ENCODE results near the gene PTPRT.

DNA sequence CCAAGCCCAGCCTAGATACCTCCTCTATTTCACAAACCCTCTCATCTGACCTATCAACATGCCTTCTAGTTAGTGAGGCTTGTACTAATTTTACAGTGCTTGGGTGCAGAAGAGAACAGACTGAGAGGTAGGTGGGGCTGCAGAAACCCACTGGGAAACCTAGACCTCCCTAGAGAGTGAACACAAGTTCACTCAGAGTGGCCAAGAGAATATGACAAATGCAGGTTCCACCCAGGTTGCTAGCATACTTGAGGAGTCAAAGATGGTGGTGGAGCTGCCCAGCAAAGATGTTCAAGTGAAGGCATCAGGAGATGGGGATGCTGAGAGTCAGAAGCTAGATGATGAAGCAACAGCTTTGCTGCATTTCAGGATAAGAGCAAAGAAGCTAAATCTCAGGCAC lies 337.0 kb downstream of the PTPRT start:
- TF ChIP-seq CTCF (IDR thresholded peaks at IDR 0.05; ENCODE audit: low read length), result no peak
- TF ChIP-seq EZH2 (optimal IDR thresholded peaks at IDR 0.05; ENCODE audit: low read depth, low read length), result no peak

All from MM.1S (cell line).